Measurements from ENCODE around the gene AOAH.

AOAH gene

GRCh38 chr7:36626111-36626510, 98.2 kb downstream of the AOAH start:
- DNase-seq: no peak

GRCh38 chr7:36625247-36625646, 99.0 kb downstream of the AOAH start:
- no peak for DNase-seq

DNA sequence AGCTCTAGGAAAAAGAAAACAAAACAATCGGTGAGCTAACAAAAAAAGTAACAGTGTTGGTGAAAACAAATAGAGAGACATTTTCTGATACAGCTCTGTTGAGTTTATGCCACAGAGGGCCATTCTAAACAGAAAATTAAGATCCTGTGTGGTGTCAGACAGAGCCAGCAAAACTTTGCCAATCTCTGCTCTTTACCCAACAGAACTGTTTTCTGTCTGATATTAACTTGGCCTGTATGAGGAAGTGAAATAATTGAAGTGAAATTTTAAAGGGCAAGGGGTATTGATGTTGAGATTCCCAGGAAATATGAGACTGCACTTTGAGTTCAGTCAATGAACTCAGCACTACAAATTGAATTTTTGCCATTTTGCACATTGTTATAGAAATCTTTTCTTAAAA, 101.0 kb downstream of the AOAH start:
- no peak for DNase-seq

GRCh38 chr7:36621396-36621795, 102.9 kb downstream of the AOAH start:
- DNase-seq: no peak

DNA sequence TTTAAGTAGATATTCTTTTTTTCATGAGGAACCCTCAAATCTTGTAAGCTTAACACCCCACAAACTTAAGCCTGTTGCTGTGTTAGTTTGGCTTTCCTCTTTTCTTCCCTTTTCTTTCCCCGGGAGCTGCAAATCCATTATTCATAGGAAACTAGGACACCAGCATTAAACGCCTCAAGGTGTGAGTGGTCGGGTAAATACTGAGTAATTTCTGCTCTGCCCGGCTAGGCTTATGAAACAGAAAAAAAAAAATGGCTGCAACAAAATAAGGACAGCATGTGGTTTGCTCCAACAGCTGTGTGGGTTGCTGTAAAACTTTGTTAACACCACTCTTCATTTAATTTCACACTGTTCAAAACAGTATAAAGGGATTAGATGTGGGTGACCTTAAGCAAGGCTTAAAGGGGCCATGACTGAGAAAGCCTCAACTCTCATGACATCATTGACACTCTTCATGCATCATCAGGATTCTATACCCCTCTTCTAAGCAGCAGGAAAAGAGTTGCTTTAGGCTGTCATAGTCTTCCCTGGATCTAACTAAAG, 104.1 kb downstream of the AOAH start:
- DNase-seq: no peak

- no peak for DNase-seq
Measured at GRCh38 chr7:36617408-36617807, 106.9 kb downstream of the AOAH start.

- DNase-seq: no peak
Measured at GRCh38 chr7:36615852-36616540, 108.3 kb downstream of the AOAH start.

DNA sequence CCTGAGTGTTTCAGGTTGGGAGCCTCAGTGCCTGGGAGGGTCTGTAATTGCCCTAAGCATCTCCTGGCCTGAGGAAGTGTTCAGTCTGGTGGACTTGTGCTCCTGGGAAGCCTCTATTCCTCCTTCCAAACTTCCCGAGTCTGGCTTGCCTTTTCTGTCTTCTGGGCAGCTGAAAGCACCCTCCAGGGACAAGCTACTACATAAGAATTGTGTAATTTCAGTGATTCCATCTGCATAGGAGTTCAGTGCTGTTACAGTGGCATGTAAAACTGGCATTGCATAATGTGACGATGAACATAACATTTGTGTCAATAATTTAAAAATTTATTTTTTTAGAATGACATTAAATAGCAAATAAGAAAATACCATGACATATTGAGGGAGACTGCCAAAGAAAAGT, 109.3 kb downstream of the AOAH start:
- DNase-seq: no peak

DNA sequence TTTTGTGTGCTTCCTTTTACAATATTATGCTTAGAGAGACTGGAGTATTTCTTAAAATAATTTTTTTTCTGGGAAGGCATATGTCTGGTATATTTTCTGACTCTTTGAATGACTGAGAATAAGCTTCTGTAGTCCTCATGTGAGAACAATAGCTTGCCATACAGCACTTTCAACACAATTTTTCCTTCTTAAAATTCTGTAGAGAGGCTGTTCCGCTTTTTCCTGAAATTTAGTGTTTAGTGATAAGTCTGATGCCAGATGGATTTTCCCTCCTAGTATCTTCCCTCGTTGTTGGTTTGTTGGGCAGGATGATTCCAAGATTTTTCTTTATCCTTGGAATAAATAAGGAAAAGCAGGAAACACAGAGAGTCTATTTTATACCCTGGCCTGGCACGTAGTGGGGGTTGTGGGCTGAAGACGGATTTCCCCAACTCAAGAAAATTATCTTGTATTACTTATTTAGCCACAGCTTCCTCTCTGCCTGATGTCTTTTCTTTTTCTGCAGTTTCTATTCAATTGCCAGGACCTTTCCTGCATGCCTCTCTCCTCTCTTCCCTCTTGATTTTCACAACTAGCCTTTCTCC, 111.2 kb downstream of the AOAH start:
- DNase-seq: no peak

GRCh38 chr7:36611703-36612102, 112.6 kb downstream of the AOAH start:
- DNase-seq: no peak

DNA sequence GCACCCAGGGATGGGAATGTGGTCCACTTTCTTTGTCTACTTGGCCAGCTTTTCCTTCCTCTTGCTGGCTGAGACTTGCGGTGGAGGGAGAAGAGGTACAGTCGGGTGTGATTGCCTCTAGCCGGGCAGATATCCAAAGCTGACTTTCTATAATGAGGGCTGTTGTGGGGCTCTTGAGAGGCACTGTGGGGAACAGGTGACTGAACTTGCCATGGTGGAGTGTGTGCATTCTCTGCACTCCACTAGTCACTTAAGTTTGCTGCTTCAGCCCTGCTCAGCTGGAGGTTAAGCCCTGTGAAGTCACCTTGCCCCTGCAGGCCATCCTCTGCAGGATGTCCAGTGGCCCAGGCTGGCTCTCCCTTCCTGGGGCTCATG, 116.6 kb downstream of the AOAH start:
- no peak for DNase-seq

- DNase-seq: no peak
Measured at GRCh38 chr7:36606976-36607720, 117.1 kb downstream of the AOAH start.

GRCh38 chr7:36606153-36606975, 117.9 kb downstream of the AOAH start:
- no peak for DNase-seq

- no peak for DNase-seq
Measured at GRCh38 chr7:36605261-36606051, 118.8 kb downstream of the AOAH start.

- DNase-seq: no peak
Measured at GRCh38 chr7:36604806-36605205, 119.5 kb downstream of the AOAH start.

GRCh38 chr7:36602934-36603887, 121.1 kb downstream of the AOAH start:
- no peak for DNase-seq

GRCh38 chr7:36602511-36602910, 121.8 kb downstream of the AOAH start:
- DNase-seq: no peak

- DNase-seq: no peak
Measured at GRCh38 chr7:36601601-36602000, 122.7 kb downstream of the AOAH start.

GRCh38 chr7:36600869-36601530, 123.3 kb downstream of the AOAH start:
- no peak for DNase-seq

DNA sequence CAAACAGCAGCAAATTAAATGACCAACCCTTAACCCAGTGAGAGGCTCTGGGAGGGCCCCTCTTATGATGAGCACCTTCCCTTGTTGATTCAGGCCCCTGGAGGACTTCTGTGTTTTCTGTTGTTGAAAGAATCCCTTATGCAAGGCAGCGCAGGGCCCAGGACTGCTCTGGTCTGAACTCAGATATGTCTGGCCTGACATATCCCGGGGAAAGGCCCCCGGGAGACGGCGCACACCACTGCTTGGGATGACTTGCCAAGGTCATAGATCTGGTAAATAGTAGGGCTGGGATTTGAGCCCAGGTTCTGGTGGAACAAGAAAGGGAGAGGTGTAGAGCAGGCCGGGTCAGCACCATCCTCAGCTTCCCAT, 124.0 kb downstream of the AOAH start:
- DNase-seq: no peak
